Measurements from ENCODE around the gene CALR.
A peak's percentile ranks its signal among the peaks of the same experiment; 100 is the strongest.
"Not testable (repeated sequence)": the region's sequence is repeated elsewhere in the genome, so short reads cannot be mapped to it uniquely, and the experiment has no call there.

CALR gene

GRCh38 chr19:12953799-12954611, 15.6 kb downstream of the CALR start:
- no peak for DNase-seq

- DNase-seq = no peak
These were observed 16.2 kb downstream of the CALR start for GRCh38 chr19:12954612-12954962.

- DNase-seq = not testable (repeated sequence)
These were observed 17.2 kb downstream of the CALR start for GRCh38 chr19:12955575-12955974.

- no peak for DNase-seq
These were observed 17.6 kb downstream of the CALR start for GRCh38 chr19:12955996-12956395.

GRCh38 chr19:12956446-12957388, 18.3 kb downstream of the CALR start, which contains the start of gene GADD45GIP1:
Gene GADD45GIP1, minus strand, starts transcription at chr19:12957223. Its CDS starts 11 bp downstream, at chr19:12957212.
- DNase-seq = peak; percentile 91

GRCh38 chr19:12957389-12957952, 19.1 kb downstream of the CALR start:
- not testable (repeated sequence) for DNase-seq

- DNase-seq = no peak
These were observed 21.1 kb downstream of the CALR start for GRCh38 chr19:12959481-12959880.

- DNase-seq = peak; percentile 88
These were observed 26.8 kb downstream of the CALR start for GRCh38 chr19:12965017-12965811.

- DNase-seq = no peak
These were observed 27.4 kb downstream of the CALR start for GRCh38 chr19:12965812-12966135.

GRCh38 chr19:12967907-12968306, 29.5 kb downstream of the CALR start:
- no peak for DNase-seq

- DNase-seq = no peak
These were observed 31.0 kb downstream of the CALR start, which contains the start of gene DAND5 for GRCh38 chr19:12969292-12969988. Gene DAND5, plus strand, starts transcription at chr19:12969576. Its CDS starts 85 bp downstream, at chr19:12969661.

GRCh38 chr19:12970070-12970820, 31.8 kb downstream of the CALR start:
- DNase-seq = no peak

GRCh38 chr19:12973236-12973635, 34.8 kb downstream of the CALR start:
- no peak for DNase-seq

- no peak for DNase-seq
These were observed 36.2 kb downstream of the CALR start for GRCh38 chr19:12974301-12975220.

- DNase-seq = no peak
These were observed 36.9 kb downstream of the CALR start for GRCh38 chr19:12975221-12975741.

GRCh38 chr19:12976109-12976508, 37.7 kb downstream of the CALR start:
- DNase-seq = not testable (repeated sequence)

- no peak for DNase-seq
These were observed 41.6 kb downstream of the CALR start for GRCh38 chr19:12979974-12980373.

- DNase-seq = no peak
These were observed 44.2 kb downstream of the CALR start for GRCh38 chr19:12982648-12983047.

GRCh38 chr19:12983091-12983490, 44.7 kb downstream of the CALR start:
- DNase-seq = no peak

Measured in stimulated activated CD4-positive, alpha-beta T cell treated with anti-CD3 and anti-CD28 coated beads, Interleukin-15, amount 100 ng/mL, for 24 hours (primary cell).